ENCODE data around the gene NCCRP1.
"Not testable (repeated sequence)": the region's sequence is repeated elsewhere in the genome, so short reads cannot be mapped to it uniquely, and the experiment has no call there.

Gene NCCRP1

GRCh38 chr19:39240421-39240820 is 43.7 kb downstream of the NCCRP1 start:
- TF ChIP-seq TSHZ2 (CRISPR knock-in tag; IDR thresholded peaks at IDR 0.05): no peak
- TF ChIP-seq ZFP30 (CRISPR knock-in tag; IDR thresholded peaks at IDR 0.05): no peak
- no peak for TF ChIP-seq ARNTL (CRISPR knock-in tag; IDR thresholded peaks at IDR 0.05; ENCODE audit: borderline replicate concordance, low read depth)
- TF ChIP-seq OSR1 (CRISPR knock-in tag; IDR thresholded peaks at IDR 0.05): no peak
- ATAC-seq: no peak

GRCh38 chr19:39243741-39244140 is 47.0 kb downstream of the NCCRP1 start:
- ATAC-seq: not testable (repeated sequence)

DNA sequence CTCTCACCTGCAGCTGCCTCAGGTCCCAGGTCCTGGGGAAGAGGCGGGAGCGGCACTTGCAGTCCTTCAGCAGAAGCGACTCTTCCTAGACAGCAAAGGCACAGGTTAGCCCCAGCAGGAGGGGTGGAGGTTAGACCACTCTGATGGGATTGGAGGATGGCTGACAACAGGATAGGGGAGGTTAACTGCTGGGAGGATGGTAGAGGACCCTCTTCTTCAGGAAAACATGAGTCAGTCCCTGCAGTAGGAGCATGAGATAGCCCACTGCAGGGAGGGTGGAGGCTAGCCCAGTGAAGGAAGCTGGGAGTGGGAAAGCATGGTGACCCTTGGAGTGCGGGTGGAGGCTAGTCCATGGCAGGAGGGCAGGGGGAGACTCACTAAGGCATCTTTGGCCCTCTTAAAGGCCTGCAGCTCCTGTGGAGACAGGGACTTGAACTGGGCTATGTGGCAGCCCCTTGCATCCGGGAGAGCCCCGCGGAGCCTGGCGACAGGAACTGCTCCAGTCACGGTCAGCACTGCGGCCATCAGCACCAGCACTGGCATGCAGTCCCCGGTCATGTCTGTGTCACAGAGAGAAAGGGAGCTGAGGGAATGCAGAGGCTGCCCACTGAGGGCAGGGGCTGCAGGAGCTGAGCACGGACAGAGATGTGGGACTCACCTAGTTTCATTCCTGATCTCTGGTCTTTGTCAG is 47.8 kb downstream of the NCCRP1 start, which contains the start of gene IFNL3:
TSS of gene IFNL3 (minus strand) at position 597 of the 691 bp plus-strand sequence. CDS start at position 558, 39 bp downstream.
- ATAC-seq: not testable (repeated sequence)

DNA sequence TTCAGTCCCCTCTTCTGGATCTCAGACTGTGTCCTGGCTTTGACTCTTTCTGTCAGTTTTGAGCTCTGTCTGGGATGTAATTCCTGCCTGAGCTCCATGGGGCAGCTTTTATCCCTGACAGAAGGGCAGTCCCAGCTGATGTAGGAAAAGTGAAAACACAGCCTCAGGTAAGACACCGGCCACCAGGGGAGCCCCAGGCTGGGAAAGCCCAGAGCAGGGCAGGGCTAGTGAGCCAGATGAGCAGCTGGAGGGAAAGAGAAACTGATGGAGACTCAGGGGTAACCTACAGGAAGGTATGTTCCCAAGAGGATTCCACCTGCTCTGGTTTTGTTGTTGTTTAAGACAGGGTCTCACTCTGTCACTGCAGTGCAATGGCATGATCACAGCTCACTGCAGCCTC is 48.4 kb downstream of the NCCRP1 start:
- ATAC-seq: peak; percentile 76

DNA sequence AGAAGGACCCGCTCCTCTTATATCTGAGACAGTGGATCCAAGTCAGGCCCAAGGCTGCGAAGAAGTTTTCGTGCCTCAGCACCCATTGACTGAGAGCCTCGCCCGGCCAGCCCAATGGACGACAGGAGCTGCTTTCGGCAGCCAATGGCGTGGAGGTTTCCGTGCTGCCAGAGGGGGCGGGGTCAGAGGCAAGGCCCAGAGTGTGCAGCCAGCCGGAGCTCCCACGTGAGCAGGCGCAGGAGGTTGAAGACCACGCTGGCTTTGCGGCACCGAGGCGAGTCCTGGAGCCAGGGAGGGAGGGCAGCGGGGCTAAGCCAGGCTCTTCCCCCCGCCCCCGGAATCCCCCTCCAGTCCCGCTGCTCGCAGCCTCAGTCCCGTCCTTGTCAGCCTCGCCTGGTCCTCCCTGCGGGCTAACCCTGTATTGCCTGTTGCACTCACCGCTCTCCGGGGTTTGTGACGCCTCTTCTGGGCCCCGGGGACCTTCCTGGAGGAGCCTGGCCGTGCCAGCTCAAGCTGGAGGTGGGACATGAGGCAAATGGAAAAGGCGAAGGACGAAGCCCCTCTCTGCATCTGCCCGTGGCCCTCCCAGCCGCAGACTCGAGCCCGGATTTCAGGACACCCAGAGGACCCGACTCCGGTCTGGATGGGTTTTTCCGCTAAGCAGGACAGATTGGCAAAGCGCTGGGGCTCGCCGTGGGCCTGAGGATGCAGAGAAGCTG is 50.3 kb downstream of the NCCRP1 start:
- ATAC-seq: no peak; the same call in 2 of the 3 replicates
- no peak for TF ChIP-seq PPARA (CRISPR knock-in tag; IDR thresholded peaks at IDR 0.05; ENCODE audit: borderline replicate concordance)
- no peak for TF ChIP-seq ZNF70 (CRISPR knock-in tag; IDR thresholded peaks at IDR 0.05)
- no peak for TF ChIP-seq ZC3H10 (CRISPR knock-in tag; IDR thresholded peaks at IDR 0.05)
- TF ChIP-seq, protein P1, sequence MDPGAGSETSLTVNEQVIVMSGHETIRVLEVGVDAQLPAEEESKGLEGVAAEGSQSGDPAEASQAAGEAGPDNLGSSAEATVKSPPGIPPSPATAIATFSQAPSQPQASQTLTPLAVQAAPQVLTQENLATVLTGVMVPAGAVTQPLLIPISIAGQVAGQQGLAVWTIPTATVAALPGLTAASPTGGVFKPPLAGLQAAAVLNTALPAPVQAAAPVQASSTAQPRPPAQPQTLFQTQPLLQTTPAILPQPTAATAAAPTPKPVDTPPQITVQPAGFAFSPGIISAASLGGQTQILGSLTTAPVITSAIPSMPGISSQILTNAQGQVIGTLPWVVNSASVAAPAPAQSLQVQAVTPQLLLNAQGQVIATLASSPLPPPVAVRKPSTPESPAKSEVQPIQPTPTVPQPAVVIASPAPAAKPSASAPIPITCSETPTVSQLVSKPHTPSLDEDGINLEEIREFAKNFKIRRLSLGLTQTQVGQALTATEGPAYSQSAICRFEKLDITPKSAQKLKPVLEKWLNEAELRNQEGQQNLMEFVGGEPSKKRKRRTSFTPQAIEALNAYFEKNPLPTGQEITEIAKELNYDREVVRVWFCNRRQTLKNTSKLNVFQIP (CRISPR knock-in tag; IDR thresholded peaks at IDR 0.05; ENCODE audit: borderline replicate concordance, low read depth): no peak
- TF ChIP-seq CSDC2 (CRISPR knock-in tag; IDR thresholded peaks at IDR 0.05): no peak
- no peak for TF ChIP-seq ARNTL (CRISPR knock-in tag; IDR thresholded peaks at IDR 0.05; ENCODE audit: borderline replicate concordance, low read depth)
- no peak for TF ChIP-seq ZFP3 (CRISPR knock-in tag; IDR thresholded peaks at IDR 0.05)
- no peak for TF ChIP-seq ZFP30 (CRISPR knock-in tag; IDR thresholded peaks at IDR 0.05)
- no peak for TF ChIP-seq TCF4 (CRISPR knock-in tag; IDR thresholded peaks at IDR 0.05; ENCODE audit: borderline replicate concordance)

GRCh38 chr19:39247701-39248664 is 51.2 kb downstream of the NCCRP1 start:
- ATAC-seq: no peak
- TF ChIP-seq ISL1 (CRISPR knock-in tag; IDR thresholded peaks at IDR 0.05) (no peak), ZNF565 (CRISPR knock-in tag; conservative IDR thresholded peaks at IDR 0.05; ENCODE audit: low read depth) (no peak), OSR1 (CRISPR knock-in tag; IDR thresholded peaks at IDR 0.05) (no peak), ESRRG (CRISPR knock-in tag; IDR thresholded peaks at IDR 0.05) (no peak), CREB5 (CRISPR knock-in tag; IDR thresholded peaks at IDR 0.05; ENCODE audit: low read depth) (no peak), TSHZ2 (CRISPR knock-in tag; IDR thresholded peaks at IDR 0.05) (no peak), ZNF70 (CRISPR knock-in tag; IDR thresholded peaks at IDR 0.05) (no peak), PPARA (CRISPR knock-in tag; IDR thresholded peaks at IDR 0.05; ENCODE audit: borderline replicate concordance) (no peak), BACH2 (CRISPR knock-in tag; IDR thresholded peaks at IDR 0.05; ENCODE audit: borderline replicate concordance) (no peak)
- TF ChIP-seq, protein P2, sequence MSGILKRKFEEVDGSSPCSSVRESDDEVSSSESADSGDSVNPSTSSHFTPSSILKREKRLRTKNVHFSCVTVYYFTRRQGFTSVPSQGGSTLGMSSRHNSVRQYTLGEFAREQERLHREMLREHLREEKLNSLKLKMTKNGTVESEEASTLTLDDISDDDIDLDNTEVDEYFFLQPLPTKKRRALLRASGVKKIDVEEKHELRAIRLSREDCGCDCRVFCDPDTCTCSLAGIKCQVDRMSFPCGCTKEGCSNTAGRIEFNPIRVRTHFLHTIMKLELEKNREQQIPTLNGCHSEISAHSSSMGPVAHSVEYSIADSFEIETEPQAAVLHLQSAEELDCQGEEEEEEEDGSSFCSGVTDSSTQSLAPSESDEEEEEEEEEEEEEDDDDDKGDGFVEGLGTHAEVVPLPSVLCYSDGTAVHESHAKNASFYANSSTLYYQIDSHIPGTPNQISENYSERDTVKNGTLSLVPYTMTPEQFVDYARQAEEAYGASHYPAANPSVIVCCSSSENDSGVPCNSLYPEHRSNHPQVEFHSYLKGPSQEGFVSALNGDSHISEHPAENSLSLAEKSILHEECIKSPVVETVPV (CRISPR knock-in tag; IDR thresholded peaks at IDR 0.05): no peak

All from SK-N-SH treated with all-trans-retinoic acid at 6 μM for 48 hours (cell line).